ENCODE results near the gene ADAMTSL1.
A peak's percentile ranks its signal among the peaks of the same experiment; 100 is the strongest.

ADAMTSL1 gene

GRCh38 chr9:18778147-18778546, 304.2 kb downstream of the ADAMTSL1 start:
- DNase-seq, result no peak

GRCh38 chr9:18778846-18779245, 304.9 kb downstream of the ADAMTSL1 start:
- DNase-seq, result no peak

- no peak for DNase-seq
These were observed 310.0 kb downstream of the ADAMTSL1 start for GRCh38 chr9:18783909-18784308.

- DNase-seq, result no peak
These were observed 311.7 kb downstream of the ADAMTSL1 start for GRCh38 chr9:18785604-18786003.

GRCh38 chr9:18786196-18786595, 312.2 kb downstream of the ADAMTSL1 start:
- no peak for DNase-seq

- no peak for DNase-seq
These were observed 313.1 kb downstream of the ADAMTSL1 start for GRCh38 chr9:18786911-18787650.

GRCh38 chr9:18788256-18788655, 314.3 kb downstream of the ADAMTSL1 start:
- no peak for DNase-seq

GRCh38 chr9:18791074-18791473, 317.1 kb downstream of the ADAMTSL1 start:
- no peak for DNase-seq

- DNase-seq, result no peak
These were observed 319.2 kb downstream of the ADAMTSL1 start for GRCh38 chr9:18793122-18793521.

GRCh38 chr9:18795947-18796671, 322.2 kb downstream of the ADAMTSL1 start:
- peak in 3 of 14 donors; percentile 12 to 46 (median 36) for DNase-seq

- DNase-seq, result no peak
These were observed 322.8 kb downstream of the ADAMTSL1 start for GRCh38 chr9:18796696-18797270.

GRCh38 chr9:18798106-18798505, 324.2 kb downstream of the ADAMTSL1 start:
- DNase-seq, result no peak

GRCh38 chr9:18798508-18799290, 324.7 kb downstream of the ADAMTSL1 start:
- DNase-seq, result peak in 2 of 14 donors; percentile 20 to 85

GRCh38 chr9:18799428-18799827, 325.5 kb downstream of the ADAMTSL1 start:
- DNase-seq, result no peak

- no peak for DNase-seq
These were observed 326.6 kb downstream of the ADAMTSL1 start for GRCh38 chr9:18800579-18800978.

GRCh38 chr9:18805386-18805785, 331.4 kb downstream of the ADAMTSL1 start:
- DNase-seq, result no peak

GRCh38 chr9:18806232-18807080, 332.5 kb downstream of the ADAMTSL1 start:
- DNase-seq, result no peak

GRCh38 chr9:18810581-18810980, 336.6 kb downstream of the ADAMTSL1 start:
- no peak for DNase-seq

- no peak for DNase-seq
These were observed 337.2 kb downstream of the ADAMTSL1 start for GRCh38 chr9:18811171-18811570.

- DNase-seq, result no peak
These were observed 345.5 kb downstream of the ADAMTSL1 start for GRCh38 chr9:18819418-18819817.

- DNase-seq, result no peak
These were observed 346.7 kb downstream of the ADAMTSL1 start for GRCh38 chr9:18820566-18821095.

GRCh38 chr9:18821788-18822187, 347.8 kb downstream of the ADAMTSL1 start:
- no peak for DNase-seq
